AG09319 (cell line): ENCODE measurements around the gene NEU4.
"Not testable (repeated sequence)": the region's sequence is repeated elsewhere in the genome, so short reads cannot be mapped to it uniquely, and the experiment has no call there.

Experiments used
- DNase-seq: peaks from one replicate; pipeline ENCODE4 v3.0.0-alpha.2; 2010; ENCODE audit warnings: low read depth; ENCODE audit errors: extremely low read depth
- TF ChIP-seq, protein P1 (sequence below): IDR thresholded peaks from 2 replicates; pipeline ENCODE4 v1.5.1; 2011; ENCODE audit warnings: low read depth, mild to moderate bottlenecking, inconsistent platforms, low read length, moderate library complexity

The NEU4 gene

DNA sequence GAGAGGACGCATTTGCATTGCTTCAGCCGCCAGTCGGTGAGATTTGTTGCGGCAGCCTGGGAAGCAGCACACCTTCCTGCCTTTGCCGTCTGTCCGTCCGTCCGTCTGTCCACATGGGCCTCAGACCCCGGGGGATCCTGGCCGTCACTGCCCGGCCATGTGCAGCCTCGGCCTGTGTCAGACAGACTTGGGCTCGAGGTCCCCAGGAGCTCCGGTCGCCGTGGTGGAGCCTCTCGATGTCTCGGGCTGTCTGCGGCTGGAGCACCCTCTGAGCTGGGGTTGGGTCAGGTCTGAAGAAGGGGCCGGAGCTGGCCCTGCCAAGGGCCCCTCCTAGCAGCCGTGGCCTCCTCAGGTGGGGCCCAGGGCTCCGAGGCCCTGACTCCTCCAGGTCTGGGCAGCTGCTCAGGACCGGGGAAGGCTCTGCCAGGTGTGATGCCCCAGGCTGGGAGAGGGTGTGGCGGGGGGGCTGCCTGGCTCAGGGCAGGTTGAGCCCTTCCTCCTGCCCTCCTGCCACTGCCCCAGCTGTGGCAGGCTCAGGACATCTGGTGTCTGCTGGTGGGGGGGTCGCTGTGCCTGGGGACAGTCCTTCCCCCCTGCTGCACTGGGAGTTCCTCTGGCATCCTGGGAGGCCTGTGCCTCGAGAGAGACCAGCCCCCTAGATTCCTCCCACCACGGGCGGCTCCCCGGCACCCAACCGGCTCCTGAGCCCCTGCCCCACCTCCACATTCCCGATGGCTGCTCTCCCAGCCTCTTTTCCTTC lies 11.8 kb downstream of the NEU4 start:
- DNase-seq = no peak
- TF ChIP-seq, protein P1, sequence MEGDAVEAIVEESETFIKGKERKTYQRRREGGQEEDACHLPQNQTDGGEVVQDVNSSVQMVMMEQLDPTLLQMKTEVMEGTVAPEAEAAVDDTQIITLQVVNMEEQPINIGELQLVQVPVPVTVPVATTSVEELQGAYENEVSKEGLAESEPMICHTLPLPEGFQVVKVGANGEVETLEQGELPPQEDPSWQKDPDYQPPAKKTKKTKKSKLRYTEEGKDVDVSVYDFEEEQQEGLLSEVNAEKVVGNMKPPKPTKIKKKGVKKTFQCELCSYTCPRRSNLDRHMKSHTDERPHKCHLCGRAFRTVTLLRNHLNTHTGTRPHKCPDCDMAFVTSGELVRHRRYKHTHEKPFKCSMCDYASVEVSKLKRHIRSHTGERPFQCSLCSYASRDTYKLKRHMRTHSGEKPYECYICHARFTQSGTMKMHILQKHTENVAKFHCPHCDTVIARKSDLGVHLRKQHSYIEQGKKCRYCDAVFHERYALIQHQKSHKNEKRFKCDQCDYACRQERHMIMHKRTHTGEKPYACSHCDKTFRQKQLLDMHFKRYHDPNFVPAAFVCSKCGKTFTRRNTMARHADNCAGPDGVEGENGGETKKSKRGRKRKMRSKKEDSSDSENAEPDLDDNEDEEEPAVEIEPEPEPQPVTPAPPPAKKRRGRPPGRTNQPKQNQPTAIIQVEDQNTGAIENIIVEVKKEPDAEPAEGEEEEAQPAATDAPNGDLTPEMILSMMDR = no peak

- DNase-seq = no peak
- TF ChIP-seq, protein P1 = no peak
Observed at GRCh38 chr2:241821460-241822263, 12.7 kb downstream of the NEU4 start.

DNA sequence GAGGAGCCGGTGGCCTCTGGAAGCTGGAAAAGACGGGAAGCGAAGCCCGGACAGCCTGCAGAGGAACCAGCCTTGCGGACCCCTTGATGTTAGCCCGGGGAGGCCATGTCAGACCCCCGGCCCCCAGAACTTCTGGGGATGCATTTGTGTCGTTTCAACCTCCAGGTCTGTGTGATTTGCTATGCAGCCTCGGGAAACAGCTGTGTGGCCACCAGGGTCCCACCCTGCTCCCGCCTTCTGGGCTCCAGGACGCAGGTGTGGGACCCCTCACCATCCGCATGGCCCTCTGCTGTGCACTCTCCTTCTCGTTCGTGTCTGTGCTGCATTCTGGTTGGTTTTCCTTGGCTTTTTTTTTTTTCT lies 13.3 kb downstream of the NEU4 start:
- DNase-seq = no peak
- TF ChIP-seq, protein P1 = no peak

GRCh38 chr2:241823531-241824437 lies 14.8 kb downstream of the NEU4 start:
- not testable (repeated sequence) for DNase-seq

GRCh38 chr2:241827394-241827793 lies 18.4 kb downstream of the NEU4 start:
- TF ChIP-seq, protein P1 = no peak
- DNase-seq = no peak

- TF ChIP-seq, protein P1 = no peak
- no peak for DNase-seq
Observed at GRCh38 chr2:241833101-241833663, 24.2 kb downstream of the NEU4 start.

DNA sequence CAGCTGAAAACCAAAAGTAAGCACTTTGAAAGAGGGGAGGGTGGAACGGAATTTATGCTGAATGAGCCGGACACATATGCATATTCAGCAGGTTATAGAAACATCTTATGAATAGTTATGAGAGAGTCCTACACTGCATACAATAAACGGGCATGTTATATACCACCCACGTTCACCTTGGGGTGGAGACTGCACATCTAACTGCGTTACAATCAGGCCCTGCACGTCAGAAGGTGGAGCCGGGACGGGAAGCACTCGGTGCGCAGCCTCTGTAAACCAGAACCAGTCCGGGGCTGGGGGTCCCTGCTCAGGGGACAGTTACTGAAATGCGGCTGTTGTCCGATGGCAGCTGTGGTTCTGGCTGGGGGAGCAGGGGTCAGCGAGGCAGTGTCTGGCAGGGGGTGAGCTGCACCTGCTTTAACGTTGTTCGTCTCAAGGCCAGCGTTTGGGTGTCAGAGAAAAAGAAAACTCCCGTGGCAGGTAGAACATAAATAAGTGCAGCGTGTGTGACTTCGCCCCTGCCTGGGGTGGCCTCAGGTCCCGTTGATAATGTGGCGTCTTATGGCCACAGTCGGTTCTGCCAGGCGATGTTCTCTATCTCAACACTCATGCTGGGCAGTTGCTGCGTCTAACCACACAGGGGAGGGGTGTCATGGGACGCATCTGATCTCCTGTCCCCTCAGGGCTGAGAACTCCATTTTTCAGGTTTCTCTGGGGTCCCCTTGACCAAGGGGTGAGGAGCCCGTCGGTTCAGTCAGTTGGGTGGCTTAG lies 24.9 kb downstream of the NEU4 start:
- DNase-seq = not testable (repeated sequence)
